ENCODE measurements around the gene CPNE5. TPM values are rescaled to one million over a fixed set of nuclear protein-coding genes. Genes with fewer than 3 reads are reported as not detected.
"Not testable (repeated sequence)": the region's sequence is repeated elsewhere in the genome, so short reads cannot be mapped to it uniquely, and the experiment has no call there.

The CPNE5 gene
- total RNA-seq, 4 donors from 2014 or later = 1.1 to 4.6 (median 2.9) TPM

DNA sequence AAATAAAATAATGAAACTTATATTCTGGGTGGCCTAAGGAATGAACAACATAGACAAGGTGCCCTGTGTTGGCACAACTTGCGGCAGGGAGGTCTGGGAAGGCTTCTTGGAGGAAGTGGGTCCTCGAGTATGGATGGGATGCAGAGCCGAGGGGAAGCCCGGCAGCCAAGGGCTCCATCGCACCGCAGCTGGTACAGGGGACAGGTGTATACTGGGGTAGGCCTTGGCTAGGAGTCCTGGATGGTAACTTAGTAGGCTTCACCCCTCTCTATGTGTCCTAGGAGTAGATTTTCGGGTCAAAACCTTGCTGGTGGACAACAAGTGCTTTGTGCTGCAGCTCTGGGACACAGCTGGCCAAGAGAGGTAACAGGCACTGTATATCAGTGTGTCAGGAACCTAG is 113.7 kb downstream of the CPNE5 start:
- Histone ChIP-seq H3K9me3 (no peaks in the 10 kb centered on the region), H3K4me1 (no peaks in the 10 kb centered on the region), H3K27ac (no peak overlapping the region), H3K27me3 (no peaks in the 10 kb centered on the region), H3K36me3 (no peaks in the 10 kb centered on the region), H3K4me3 (replicated peaks in 1 of 3) (no peak overlapping the region)
- no peak for TF ChIP-seq POLR2A (IDR thresholded peaks at IDR 0.05)
- TF ChIP-seq, protein P1, sequence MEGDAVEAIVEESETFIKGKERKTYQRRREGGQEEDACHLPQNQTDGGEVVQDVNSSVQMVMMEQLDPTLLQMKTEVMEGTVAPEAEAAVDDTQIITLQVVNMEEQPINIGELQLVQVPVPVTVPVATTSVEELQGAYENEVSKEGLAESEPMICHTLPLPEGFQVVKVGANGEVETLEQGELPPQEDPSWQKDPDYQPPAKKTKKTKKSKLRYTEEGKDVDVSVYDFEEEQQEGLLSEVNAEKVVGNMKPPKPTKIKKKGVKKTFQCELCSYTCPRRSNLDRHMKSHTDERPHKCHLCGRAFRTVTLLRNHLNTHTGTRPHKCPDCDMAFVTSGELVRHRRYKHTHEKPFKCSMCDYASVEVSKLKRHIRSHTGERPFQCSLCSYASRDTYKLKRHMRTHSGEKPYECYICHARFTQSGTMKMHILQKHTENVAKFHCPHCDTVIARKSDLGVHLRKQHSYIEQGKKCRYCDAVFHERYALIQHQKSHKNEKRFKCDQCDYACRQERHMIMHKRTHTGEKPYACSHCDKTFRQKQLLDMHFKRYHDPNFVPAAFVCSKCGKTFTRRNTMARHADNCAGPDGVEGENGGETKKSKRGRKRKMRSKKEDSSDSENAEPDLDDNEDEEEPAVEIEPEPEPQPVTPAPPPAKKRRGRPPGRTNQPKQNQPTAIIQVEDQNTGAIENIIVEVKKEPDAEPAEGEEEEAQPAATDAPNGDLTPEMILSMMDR (IDR thresholded peaks at IDR 0.05) = no peak
- DNase-seq = no peak
- 86 to 90% methylated on average over 7 of the region's 7 CpGs for WGBS, 2 donors
- intact Hi-C loops (cut with DNase I) = loop anchor here (10.0 kb wide), 1 partner anchor 101 kb away; no protein-coding TSS in a partner anchor

GRCh38 chr6:36724514-36725390 is 114.5 kb downstream of the CPNE5 start:
- WGBS, 2 donors = 38 to 41% methylated on average over 13 of the region's 13 CpGs
- no peak overlapping the region for H3K4me3 ChIP-seq (replicated peaks in 1 of 3)
- H3K27me3 ChIP-seq = no peaks in the 10 kb centered on the region
- intact Hi-C loops (cut with DNase I) = loop anchor here (5.0 to 10.0 kb wide), 2 partner anchors 33 to 100 kb away; no protein-coding TSS in a partner anchor
- H3K4me1 ChIP-seq = no peaks in the 10 kb centered on the region
- no peak for TF ChIP-seq POLR2A (IDR thresholded peaks at IDR 0.05)
- TF ChIP-seq, protein P1 (IDR thresholded peaks at IDR 0.05) = peak; percentile 33 to 88 (median 65)
- peak; percentile 88 to 91 for DNase-seq
- no peak overlapping the region for H3K27ac ChIP-seq
- H3K36me3 ChIP-seq = no peaks in the 10 kb centered on the region
- H3K9me3 ChIP-seq = no peaks in the 10 kb centered on the region

GRCh38 chr6:36723992-36724391 is 115.3 kb downstream of the CPNE5 start:
- H3K4me1 ChIP-seq; H3K4me3 ChIP-seq (replicated peaks in 1 of 3); H3K9me3 ChIP-seq; H3K36me3 ChIP-seq; DNase-seq; H3K27ac ChIP-seq; H3K27me3 ChIP-seq: not testable (repeated sequence)
- intact Hi-C loops (cut with DNase I) = loop anchor here (5.0 to 10.0 kb wide), 2 partner anchors 33 to 99 kb away; no protein-coding TSS in a partner anchor
- WGBS, 2 donors = 90 to 94% methylated on average over 4 of the region's 4 CpGs

- DNase-seq = no peak
- TF ChIP-seq, protein P1 (IDR thresholded peaks at IDR 0.05) = no peak
- no peak for TF ChIP-seq POLR2A (IDR thresholded peaks at IDR 0.05)
- H3K36me3 ChIP-seq = no peaks in the 10 kb centered on the region
- H3K27me3 ChIP-seq = no peaks in the 10 kb centered on the region
- intact Hi-C loops (cut with DNase I) = loop anchor here (5.0 to 10.0 kb wide), 2 partner anchors 34 to 98 kb away; no protein-coding TSS in a partner anchor
- 95% methylated on average over 2 of the region's 2 CpGs for WGBS, 2 donors
- H3K4me3 ChIP-seq (replicated peaks in 1 of 3) = no peak overlapping the region
- no peaks in the 10 kb centered on the region for H3K4me1 ChIP-seq
- H3K27ac ChIP-seq = no peak overlapping the region
- H3K9me3 ChIP-seq = no peaks in the 10 kb centered on the region
These were observed 116.4 kb downstream of the CPNE5 start for GRCh38 chr6:36722879-36723278.

DNA sequence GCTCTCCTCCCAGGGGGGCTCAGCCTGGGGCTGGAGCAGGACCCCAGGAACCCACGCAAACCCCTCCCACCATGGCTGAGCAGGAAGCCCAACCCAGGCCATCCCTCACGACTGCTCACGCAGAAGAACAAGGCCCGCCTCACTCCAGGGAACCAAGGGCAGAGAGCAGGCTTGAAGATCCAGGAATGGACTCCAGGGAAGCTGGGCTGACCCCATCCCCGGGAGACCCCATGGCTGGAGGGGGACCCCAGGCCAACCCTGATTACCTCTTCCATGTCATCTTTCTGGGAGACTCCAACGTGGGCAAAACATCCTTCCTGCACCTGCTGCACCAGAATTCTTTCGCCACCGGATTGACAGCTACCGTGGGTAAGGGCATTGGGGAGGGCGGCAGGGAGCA is 116.9 kb downstream of the CPNE5 start:
- intact Hi-C loops (cut with DNase I) = loop anchor here (5.0 to 10.0 kb wide), 2 partner anchors 35 to 98 kb away; no protein-coding TSS in a partner anchor
- no peak overlapping the region for H3K27ac ChIP-seq
- H3K4me3 ChIP-seq (replicated peaks in 1 of 3) = no peak overlapping the region
- no peaks in the 10 kb centered on the region for H3K9me3 ChIP-seq
- no peak for DNase-seq
- WGBS, 2 donors = 92 to 96% methylated on average over 10 of the region's 10 CpGs
- no peaks in the 10 kb centered on the region for H3K4me1 ChIP-seq
- TF ChIP-seq, protein P1 (IDR thresholded peaks at IDR 0.05) = no peak
- TF ChIP-seq POLR2A (IDR thresholded peaks at IDR 0.05) = no peak
- no peaks in the 10 kb centered on the region for H3K36me3 ChIP-seq
- H3K27me3 ChIP-seq = no peaks in the 10 kb centered on the region

All from thyroid gland (tissue), 4 donors.